H1 (cell line): ENCODE data around the gene AKR1B15. TPM values are rescaled to one million over a fixed set of nuclear protein-coding genes. Genes with fewer than 3 reads are reported as not detected.

Source experiments
- CTCF ChIA-PET: fragments of 300-600 bp; sonication (Branson Sonifier 250); formaldehyde crosslinking; loops from one replicate; lab custom pipeline; 2021; ENCODE audit not compliant: partially characterized antibody; lab: Charles Lee
- POLR2A ChIA-PET: fragments of 300-600 bp; sonication (Branson Sonifier 250); formaldehyde crosslinking; loops from one replicate; lab custom pipeline; 2021; ENCODE audit warnings: inconsistent platforms; ENCODE audit not compliant: partially characterized antibody; lab: Charles Lee
- DNase-seq, 2 experiments: peaks; one replicate each; pipeline versions ENCODE4 v3.0.0 to v3.0.0-alpha.2; 2010 to 2022; ENCODE audit warnings: low spot score in 2 of 2, low read depth in 1 of 2, mixed read lengths in 1 of 2
- FAIRE-seq: peaks from 2 replicates; lab custom pipeline; 2011; peaks lifted over from hg19 to GRCh38; lab: Jason Lieb, UNC
- H2AFZ ChIP-seq: 2 replicates; pipeline ENCODE4 v1.8.1; 2012; ENCODE audit warnings: low read length, inconsistent platforms
- H2AK5ac ChIP-seq: 2 replicates; pipeline ENCODE4 v1.6.1; 2013; ENCODE audit warnings: low read depth, low read length
- H2BK120ac ChIP-seq: replicated peaks from 2 replicates; pipeline ENCODE3; 2013; ENCODE audit warnings: low read depth, low read length, inconsistent platforms
- H2BK12ac ChIP-seq: 2 replicates; pipeline ENCODE4 v1.6.1; 2013; ENCODE audit warnings: low read depth, low read length
- H2BK15ac ChIP-seq: 2 replicates; pipeline ENCODE4 v1.6.1; 2013; ENCODE audit warnings: low read length
- H2BK20ac ChIP-seq: 2 replicates; pipeline ENCODE4 v1.6.1; 2013; ENCODE audit warnings: low read length
- H2BK5ac ChIP-seq: 2 replicates; pipeline ENCODE4 v1.6.1; 2013; ENCODE audit warnings: low read depth, low read length
- H3K14ac ChIP-seq: 2 replicates; pipeline ENCODE4 v1.6.1; 2013; ENCODE audit warnings: inconsistent platforms; ENCODE audit not compliant: insufficient read length
- H3K18ac ChIP-seq: 2 replicates; pipeline ENCODE4 v1.6.1; 2013; ENCODE audit warnings: low read length; ENCODE audit errors: extremely low read depth
- H3K23ac ChIP-seq: 2 replicates; pipeline ENCODE4 v1.6.1; 2013; ENCODE audit warnings: inconsistent platforms; ENCODE audit not compliant: insufficient read length
- H3K23me2 ChIP-seq: 2 replicates; pipeline ENCODE4 v1.6.1; 2013; ENCODE audit warnings: low read depth, low read length
- H3K27ac ChIP-seq: 2 replicates; pipeline ENCODE4 v1.6.1; 2011; ENCODE audit warnings: low read depth, low read length, inconsistent platforms
- H3K27me3 ChIP-seq, 4 experiments: replicated peaks in 1 of 4; 1 replicate in 1 of 4; 2 replicates in 3 of 4; pipeline versions ENCODE4 v1.6.1 to v1.8.1; 2011 to 2013; ENCODE audit warnings: low read length in 3 of 4, mild to moderate bottlenecking in 3 of 4, inconsistent platforms in 2 of 4, mixed read lengths in 2 of 4, moderate library complexity in 1 of 4; ENCODE audit not compliant: control insufficient read depth in 3 of 4, insufficient read depth in 3 of 4; ENCODE audit errors: extremely low read depth in 1 of 4
- H3K36me3 ChIP-seq, 4 experiments: 2 replicates each; pipeline versions ENCODE4 v1.6.1 to v1.8.1; 2011 to 2013; ENCODE audit warnings: mild to moderate bottlenecking in 4 of 4, low read length in 3 of 4, moderate library complexity in 2 of 4, control low read depth in 1 of 4, inconsistent platforms in 1 of 4; ENCODE audit not compliant: insufficient read depth in 4 of 4, control insufficient read depth in 2 of 4
- H3K4ac ChIP-seq: replicated peaks from 2 replicates; pipeline ENCODE3; 2013; ENCODE audit warnings: low read length, low read depth, mixed read lengths, inconsistent platforms; ENCODE audit not compliant: insufficient read length
- H3K4me1 ChIP-seq, 4 experiments: replicated peaks in 1 of 4; 1 replicate in 1 of 4; 2 replicates in 3 of 4; pipeline versions ENCODE4 v1.6.1 to v1.8.1; 2011 to 2013; ENCODE audit warnings: low read length in 3 of 4, inconsistent platforms in 2 of 4, mixed read lengths in 1 of 4; ENCODE audit not compliant: insufficient read depth in 4 of 4, control insufficient read depth in 3 of 4
- H3K4me2 ChIP-seq, 2 experiments: 2 replicates each; pipeline versions ENCODE4 v1.6.1 to v1.8.1; 2011 to 2013; ENCODE audit warnings: low read depth in 2 of 2, low read length in 2 of 2, control low read depth in 1 of 2, inconsistent platforms in 1 of 2, mild to moderate bottlenecking in 1 of 2; ENCODE audit not compliant: insufficient read depth in 1 of 2
- H3K4me3 ChIP-seq, 4 experiments: fragments of 200-600, 300-600 bp in 1 of 4; sonication (generic), shearing (Covaris generic), sonication (Bioruptor Twin) in 1 of 4; 2 replicates each; pipeline versions ENCODE4 v1.5.1 to v1.8.1; 2011 to 2016; ENCODE audit warnings: low read length in 4 of 4, low read depth in 3 of 4, control low read depth in 2 of 4, inconsistent platforms in 2 of 4, mild to moderate bottlenecking in 2 of 4, mixed read lengths in 1 of 4, moderate library complexity in 1 of 4; ENCODE audit not compliant: insufficient read depth in 2 of 4; ENCODE audit errors: extremely low read depth in 1 of 4
- H3K56ac ChIP-seq: replicated peaks from 2 replicates; pipeline ENCODE3; 2013; ENCODE audit warnings: low read depth, mild to moderate bottlenecking, mixed read lengths, low read length, inconsistent platforms; ENCODE audit not compliant: insufficient read length
- H3K79me1 ChIP-seq: 2 replicates; pipeline ENCODE4 v1.6.1; 2013; ENCODE audit warnings: low read depth, low read length, control low read depth
- H3K79me2 ChIP-seq, 2 experiments: 2 replicates each; pipeline versions ENCODE4 v1.6.1 to v1.8.1; 2012 to 2013; ENCODE audit warnings: low read length in 2 of 2, mild to moderate bottlenecking in 2 of 2, inconsistent platforms in 1 of 2; ENCODE audit not compliant: insufficient read depth in 2 of 2, control insufficient read depth in 1 of 2
- H3K9ac ChIP-seq, 4 experiments: replicated peaks in 1 of 4; 1 replicate in 1 of 4; 2 replicates in 3 of 4; pipeline versions ENCODE4 v1.6.1 to v1.8.1; 2011 to 2013; ENCODE audit warnings: low read depth in 3 of 4, low read length in 3 of 4, control low read depth in 2 of 4, mild to moderate bottlenecking in 2 of 4, moderate library complexity in 2 of 4, inconsistent platforms in 1 of 4; ENCODE audit errors: extremely low read depth in 1 of 4
- H3K9me3 ChIP-seq, 2 experiments: 2 replicates each; pipeline versions ENCODE4 v1.6.1 to v1.8.1; 2012 to 2013; ENCODE audit warnings: mild to moderate bottlenecking in 2 of 2, moderate library complexity in 2 of 2, control low read depth in 1 of 2, inconsistent platforms in 1 of 2, low read depth in 1 of 2, low read length in 1 of 2, mixed read lengths in 1 of 2; ENCODE audit not compliant: insufficient read depth in 2 of 2
- H4K20me1 ChIP-seq, 2 experiments: replicated peaks in 1 of 2; 2 replicates each; pipeline versions ENCODE3 to v1.8.1; 2011 to 2013; ENCODE audit warnings: inconsistent platforms in 2 of 2, low read length in 2 of 2, mild to moderate bottlenecking in 1 of 2; ENCODE audit not compliant: insufficient read depth in 2 of 2, control insufficient read depth in 1 of 2
- H4K5ac ChIP-seq: 2 replicates; pipeline ENCODE4 v1.6.1; 2013; ENCODE audit warnings: low read length, low read depth, mixed read lengths, inconsistent platforms; ENCODE audit not compliant: insufficient read length
- H4K8ac ChIP-seq: 2 replicates; pipeline ENCODE4 v1.8.0; 2013; ENCODE audit warnings: mild to moderate bottlenecking, moderate library complexity, low read length, inconsistent platforms; ENCODE audit not compliant: insufficient read depth; ENCODE audit errors: extremely low read depth
- H4K91ac ChIP-seq: replicated peaks from 2 replicates; pipeline ENCODE3; 2013; ENCODE audit warnings: low read length, mixed read lengths, inconsistent platforms; ENCODE audit not compliant: insufficient read length
- BRCA1 ChIP-seq: IDR thresholded peaks from 2 replicates; pipeline ENCODE4 v1.6.1; 2012; ENCODE audit warnings: low read depth, low read length, improper control_type of control experiment
- GTF2F1 ChIP-seq: IDR thresholded peaks from 2 replicates; pipeline ENCODE4 v1.6.1; 2012; ENCODE audit warnings: low read depth, low read length, improper control_type of control experiment, borderline replicate concordance
- SIX5 ChIP-seq: IDR thresholded peaks from 2 replicates; pipeline ENCODE4 v1.6.1; 2011; ENCODE audit warnings: mild to moderate bottlenecking, low read depth, low read length
- WGBS, 2 experiments: shearing (Covaris generic) in 1 of 2; methylation state at CpG; one replicate each; pipeline versions ENCODE4 v1.1.6 to v1.1.7; 2013 to 2015; ENCODE audit warnings: low lambda C conversion rate in 2 of 2, mixed read lengths in 2 of 2, inconsistent platforms in 1 of 2, low coverage in 1 of 2, missing lambda C conversion rate in 1 of 2; ENCODE audit not compliant: insufficient replicate concordance in 2 of 2, insufficient coverage in 1 of 2, insufficient read length in 1 of 2; ENCODE audit errors: extremely low coverage in 1 of 2, missing lambda C conversion rate in 1 of 2; 5-methylcytosine and 5-hydroxymethylcytosine counted together
- polyA plus RNA-seq, 7 experiments: library from polyadenylated mRNA; depleted of rRNA in 3 of 7; stranded (reverse) in 5 of 7; unstranded in 2 of 7; fragments of >200 nt in 5 of 7; fragments of 200-250 nt in 2 of 7; gene quantifications; 1 replicate in 5 of 7; 2 replicates in 1 of 7; 4 replicates in 1 of 7; pipeline versions ENCODE4 v1.2.1 to v1.2.3, GENCODE V29; 2011 to 2013; ENCODE audit warnings: missing spikeins in 2 of 7, mixed read lengths in 2 of 7
- total RNA-seq: library from RNA; stranded (reverse); fragmentation: NEBNext Ultra II Directional; extraction: Animal tissue kit (Norgen Biotek cat#: 25700); gene quantifications from 2 replicates; pipeline ENCODE4 v1.2.1, GENCODE V29; 2021

AKR1B15 gene
- total and polyA plus RNA-seq, 2 of the 8 experiments (the other 6 are each of a cell fraction or from before 2014, with no cell fraction given), result 0.15 to 0.47 TPM

GRCh38 chr7:134512271-134512670 is 36.6 kb upstream of the AKR1B15 start:
- no peaks in the 10 kb centered on the region for H3K79me2 ChIP-seq
- no peak for TF ChIP-seq SIX5
- TF ChIP-seq GTF2F1, result no peak
- TF ChIP-seq BRCA1, result no peak

More at GRCh38 chr7:134512271-134512670, 36.6 kb upstream of the AKR1B15 start:
- Histone ChIP-seq H2BK120ac (no peak overlapping the region), H2BK5ac (no peak overlapping the region), H3K4me1 (no peaks in the 10 kb centered on the region), H2BK15ac (no peak overlapping the region), H2BK20ac (no peak overlapping the region), H3K23me2 (no peaks in the 10 kb centered on the region), H3K27ac (no peak overlapping the region), H2AFZ (no peak overlapping the region), H2AK5ac (no peak overlapping the region), H4K20me1 (no peaks in the 10 kb centered on the region), H3K18ac (no peak overlapping the region), H3K23ac (no peak overlapping the region), H3K9ac (no peak overlapping the region), H3K36me3 (no peaks in the 10 kb centered on the region), H3K14ac (no peak overlapping the region), H2BK12ac (no peak overlapping the region), H3K56ac (no peak overlapping the region), H3K27me3 (peaks cover 0 to 3% (median 0%) of the 10 kb centered on the region in 4 experiments; a peak in 2 of 7 replicates), H4K91ac (no peak overlapping the region), H3K4ac (no peak overlapping the region), H3K4me2 (no peak overlapping the region), H3K9me3 (no peaks in the 10 kb centered on the region), H3K79me1 (no peaks in the 10 kb centered on the region), H4K5ac (no peak overlapping the region), H3K4me3 (no peak overlapping the region), H4K8ac (no peak overlapping the region)
- DNase-seq, result no peak
- 89% methylated on average over 1 of the region's 1 CpG; no CpG with 5 or more reads in 1 of the 2 experiments for WGBS, 2 experiments
- POLR2A ChIA-PET, result no interaction called here
- CTCF ChIA-PET, result interaction anchor here (0.5 to 6.4 kb wide), 17 partner anchors 9 to 235 kb away, joined by 3 to 108 read pairs (median 6); partner anchors contain the start of gene AKR1B1
- no peak for FAIRE-seq
